DOHH2 (cell line): ENCODE data around the gene ELAPOR2.

Experiments
- H3F3A ChIP-seq: fragments of 200-600 bp; sonication (generic), shearing (Covaris generic); 2 replicates; pipeline ENCODE4 v1.6.0; 2016; ENCODE audit warnings: antibody characterized with exemption, mild to moderate bottlenecking; ENCODE audit not compliant: control insufficient read depth, insufficient read depth
- H3K27ac ChIP-seq: fragments of 200-600 bp; sonication (generic); 2 replicates; pipeline ENCODE4 v1.5.1; 2014; ENCODE audit warnings: low read depth, mild to moderate bottlenecking, low read length, moderate library complexity
- H3K27me3 ChIP-seq: fragments of 200-600 bp; sonication (generic); 2 replicates; pipeline ENCODE4 v1.6.1; 2014; ENCODE audit warnings: mild to moderate bottlenecking, low read length, mixed read lengths; ENCODE audit not compliant: control insufficient read depth
- H3K36me3 ChIP-seq: fragments of 200-600 bp; sonication (generic); 2 replicates; pipeline ENCODE4 v1.6.1; 2014; ENCODE audit warnings: mild to moderate bottlenecking, low read length, moderate library complexity, mixed read lengths; ENCODE audit not compliant: control insufficient read depth
- H3K4me1 ChIP-seq: fragments of 200-600 bp; sonication (generic); 2 replicates; pipeline ENCODE4 v1.6.1; 2014; ENCODE audit warnings: mild to moderate bottlenecking, low read length, mixed read lengths; ENCODE audit not compliant: control insufficient read depth
- H3K4me2 ChIP-seq: fragments of 200-600 bp; sonication (generic); 2 replicates; pipeline ENCODE4 v1.6.0; 2014; ENCODE audit warnings: mild to moderate bottlenecking, low read length, moderate library complexity
- H3K4me3 ChIP-seq: fragments of 200-600 bp; sonication (generic); 2 replicates; pipeline ENCODE4 v1.5.1; 2014; ENCODE audit warnings: mild to moderate bottlenecking, low read length, mixed read lengths
- H3K79me2 ChIP-seq: fragments of 200-600 bp; sonication (generic); 2 replicates; pipeline ENCODE4 v1.6.1; 2014; ENCODE audit warnings: mild to moderate bottlenecking, low read length, mixed read lengths; ENCODE audit not compliant: control insufficient read depth
- H3K9me2 ChIP-seq: fragments of 200-600 bp; sonication (generic); replicated peaks from 2 replicates; pipeline ENCODE4 v1.6.1; 2014; ENCODE audit warnings: mild to moderate bottlenecking, low read length, mixed read lengths; ENCODE audit not compliant: control insufficient read depth
- H3K9me3 ChIP-seq: fragments of 200-600 bp; sonication (generic); 2 replicates; pipeline ENCODE4 v1.6.1; 2014; ENCODE audit warnings: antibody characterized with exemption, low read length, mixed read lengths; ENCODE audit not compliant: control insufficient read depth, insufficient read depth
- H4K20me1 ChIP-seq: fragments of 200-600 bp; sonication (generic); 2 replicates; pipeline ENCODE4 v1.6.0; 2014; ENCODE audit warnings: low read depth, mild to moderate bottlenecking, antibody characterized with exemption, low read length, moderate library complexity; ENCODE audit not compliant: control insufficient read depth, insufficient read depth
- EZH2phosphoT487 ChIP-seq: fragments of 200-600 bp; sonication (generic); IDR thresholded peaks from 2 replicates; pipeline ENCODE4 v1.6.1; 2017; ENCODE audit warnings: borderline replicate concordance, mild to moderate bottlenecking, antibody characterized with exemption, low read length, moderate library complexity, mixed read lengths
- TF ChIP-seq, protein P1 (sequence below): fragments of 200-600 bp; sonication (generic); IDR thresholded peaks from one replicate; pipeline ENCODE4 v1.5.1; 2014; ENCODE audit warnings: antibody characterized with exemption, mild to moderate bottlenecking, low read depth, low read length; ENCODE audit not compliant: poor library complexity, severe bottlenecking

ELAPOR2 gene

DNA sequence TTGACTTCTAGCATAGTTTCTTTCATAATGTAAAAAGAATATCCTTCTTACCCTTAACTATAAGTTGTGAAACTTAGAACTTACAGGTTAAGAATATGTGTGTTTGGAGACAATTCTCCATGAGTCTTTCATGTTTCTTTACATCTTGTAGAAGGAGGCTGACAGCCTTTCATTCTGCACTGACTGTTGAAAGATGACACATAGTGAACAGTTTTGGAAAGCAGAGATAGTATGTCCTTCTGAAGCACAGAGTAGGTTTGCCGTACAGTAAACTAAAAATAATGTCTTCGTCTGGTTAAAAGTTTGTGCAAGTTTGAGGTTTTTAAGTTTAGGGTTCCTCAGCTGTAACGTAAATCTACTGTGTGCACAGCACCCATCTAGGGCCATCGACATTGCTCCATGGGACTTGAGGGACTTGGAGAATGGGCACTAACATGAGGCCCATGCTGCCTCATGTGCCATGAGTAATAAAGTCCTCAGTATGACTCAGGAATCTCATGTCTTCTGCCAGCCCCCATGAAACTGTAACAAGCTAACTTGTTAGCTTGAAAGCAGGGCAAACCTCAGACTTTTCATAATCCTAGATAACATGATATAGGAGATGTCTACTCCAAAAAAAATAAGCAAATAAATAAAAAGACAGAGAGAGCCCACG is 24.5 kb upstream of the ELAPOR2 start:
- H3K36me3 ChIP-seq, result no peaks in the 10 kb centered on the region
- TF ChIP-seq, protein P1, sequence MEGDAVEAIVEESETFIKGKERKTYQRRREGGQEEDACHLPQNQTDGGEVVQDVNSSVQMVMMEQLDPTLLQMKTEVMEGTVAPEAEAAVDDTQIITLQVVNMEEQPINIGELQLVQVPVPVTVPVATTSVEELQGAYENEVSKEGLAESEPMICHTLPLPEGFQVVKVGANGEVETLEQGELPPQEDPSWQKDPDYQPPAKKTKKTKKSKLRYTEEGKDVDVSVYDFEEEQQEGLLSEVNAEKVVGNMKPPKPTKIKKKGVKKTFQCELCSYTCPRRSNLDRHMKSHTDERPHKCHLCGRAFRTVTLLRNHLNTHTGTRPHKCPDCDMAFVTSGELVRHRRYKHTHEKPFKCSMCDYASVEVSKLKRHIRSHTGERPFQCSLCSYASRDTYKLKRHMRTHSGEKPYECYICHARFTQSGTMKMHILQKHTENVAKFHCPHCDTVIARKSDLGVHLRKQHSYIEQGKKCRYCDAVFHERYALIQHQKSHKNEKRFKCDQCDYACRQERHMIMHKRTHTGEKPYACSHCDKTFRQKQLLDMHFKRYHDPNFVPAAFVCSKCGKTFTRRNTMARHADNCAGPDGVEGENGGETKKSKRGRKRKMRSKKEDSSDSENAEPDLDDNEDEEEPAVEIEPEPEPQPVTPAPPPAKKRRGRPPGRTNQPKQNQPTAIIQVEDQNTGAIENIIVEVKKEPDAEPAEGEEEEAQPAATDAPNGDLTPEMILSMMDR, result no peak
- no peak for TF ChIP-seq EZH2phosphoT487
- H3K4me1 ChIP-seq, result no peaks in the 10 kb centered on the region
- no peaks in the 10 kb centered on the region for H3K27me3 ChIP-seq
- no peaks in the 10 kb centered on the region for H3F3A ChIP-seq
- H3K4me2 ChIP-seq, result no peak overlapping the region
- H3K9me3 ChIP-seq, result no peaks in the 10 kb centered on the region
- no peaks in the 10 kb centered on the region for H4K20me1 ChIP-seq
- H3K27ac ChIP-seq, result no peak overlapping the region
- H3K79me2 ChIP-seq, result no peaks in the 10 kb centered on the region
- H3K4me3 ChIP-seq, result no peak overlapping the region
- no peaks in the 10 kb centered on the region for H3K9me2 ChIP-seq

DNA sequence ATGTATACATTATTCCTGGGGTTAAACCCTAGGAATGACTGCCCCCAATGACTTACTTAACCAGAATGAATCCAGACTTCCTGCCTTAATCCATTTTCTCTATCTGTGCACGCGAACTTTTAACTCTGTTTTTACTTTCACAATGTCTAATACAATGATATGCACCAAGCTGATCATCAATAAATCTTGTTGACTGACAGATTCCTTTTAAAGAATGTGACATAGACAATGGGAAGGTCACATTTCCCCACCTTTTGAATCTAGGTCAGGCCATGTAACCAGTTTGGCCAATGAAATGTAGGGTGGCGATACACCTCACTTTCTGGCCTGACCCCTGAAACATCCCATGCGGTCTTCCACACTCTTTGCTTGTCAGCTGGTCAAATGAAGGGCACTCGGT is 23.2 kb upstream of the ELAPOR2 start:
- Histone ChIP-seq H3K27ac (no peak overlapping the region), H3K36me3 (no peaks in the 10 kb centered on the region), H3K4me2 (no peak overlapping the region), H4K20me1 (no peaks in the 10 kb centered on the region), H3K79me2 (no peaks in the 10 kb centered on the region), H3K4me1 (no peaks in the 10 kb centered on the region), H3F3A (no peaks in the 10 kb centered on the region), H3K4me3 (no peak overlapping the region), H3K27me3 (no peaks in the 10 kb centered on the region), H3K9me3 (no peaks in the 10 kb centered on the region), H3K9me2 (no peaks in the 10 kb centered on the region)
- no peak for TF ChIP-seq EZH2phosphoT487
- TF ChIP-seq, protein P1, result no peak

- peaks cover 9% of the 10 kb centered on the region; the same call in 1 of the 2 replicates for H3K4me1 ChIP-seq
- TF ChIP-seq EZH2phosphoT487, result no peak
- TF ChIP-seq, protein P1, result no peak
- H3K9me3 ChIP-seq, result no peaks in the 10 kb centered on the region
- no peak overlapping the region for H3K27ac ChIP-seq
- no peaks in the 10 kb centered on the region for H4K20me1 ChIP-seq
- no peaks in the 10 kb centered on the region for H3K36me3 ChIP-seq
- no peak overlapping the region for H3K4me2 ChIP-seq
- no peaks in the 10 kb centered on the region for H3K79me2 ChIP-seq
- no peaks in the 10 kb centered on the region for H3K27me3 ChIP-seq
- no peaks in the 10 kb centered on the region for H3K9me2 ChIP-seq
- H3F3A ChIP-seq, result no peaks in the 10 kb centered on the region
- no peak overlapping the region for H3K4me3 ChIP-seq
Observed at GRCh38 chr7:87075671-87076404, 16.4 kb upstream of the ELAPOR2 start.
